NCI-H1417 (cell line): ENCODE results near the gene ELAVL4.

Experiments used
- DNase-seq, 3 experiments: peaks; one replicate each; lab custom pipeline; 2025; lab: John Stamatoyannopoulos, UW

Gene ELAVL4

GRCh38 chr1:50251702-50252101 lies 143.0 kb downstream of the ELAVL4 start:
- peak; percentile 75 to 97 (median 90) for DNase-seq

- no peak for DNase-seq
These were observed 143.5 kb downstream of the ELAVL4 start for GRCh38 chr1:50252196-50252595.
